AG10803 (cell line): ENCODE measurements around the gene IL1R1.
A peak's percentile ranks its signal among the peaks of the same experiment; 100 is the strongest.

Experiments used
- DNase-seq: peaks from one replicate; pipeline ENCODE4 v3.0.0; 2010; ENCODE audit warnings: low read depth
- H3K4me3 ChIP-seq: 2 replicates; pipeline ENCODE4 v1.5.1; 2011; ENCODE audit warnings: mild to moderate bottlenecking, low read length, control low read depth
- TF ChIP-seq, protein P1 (sequence below): conservative IDR thresholded peaks from 2 replicates; pipeline ENCODE4 v1.5.1; 2011; ENCODE audit warnings: mild to moderate bottlenecking, low read length, control low read depth, inconsistent platforms

IL1R1 gene

GRCh38 chr2:102145934-102146333 lies 3.4 kb downstream of the IL1R1 start:
- no peak for DNase-seq
- TF ChIP-seq, protein P1, sequence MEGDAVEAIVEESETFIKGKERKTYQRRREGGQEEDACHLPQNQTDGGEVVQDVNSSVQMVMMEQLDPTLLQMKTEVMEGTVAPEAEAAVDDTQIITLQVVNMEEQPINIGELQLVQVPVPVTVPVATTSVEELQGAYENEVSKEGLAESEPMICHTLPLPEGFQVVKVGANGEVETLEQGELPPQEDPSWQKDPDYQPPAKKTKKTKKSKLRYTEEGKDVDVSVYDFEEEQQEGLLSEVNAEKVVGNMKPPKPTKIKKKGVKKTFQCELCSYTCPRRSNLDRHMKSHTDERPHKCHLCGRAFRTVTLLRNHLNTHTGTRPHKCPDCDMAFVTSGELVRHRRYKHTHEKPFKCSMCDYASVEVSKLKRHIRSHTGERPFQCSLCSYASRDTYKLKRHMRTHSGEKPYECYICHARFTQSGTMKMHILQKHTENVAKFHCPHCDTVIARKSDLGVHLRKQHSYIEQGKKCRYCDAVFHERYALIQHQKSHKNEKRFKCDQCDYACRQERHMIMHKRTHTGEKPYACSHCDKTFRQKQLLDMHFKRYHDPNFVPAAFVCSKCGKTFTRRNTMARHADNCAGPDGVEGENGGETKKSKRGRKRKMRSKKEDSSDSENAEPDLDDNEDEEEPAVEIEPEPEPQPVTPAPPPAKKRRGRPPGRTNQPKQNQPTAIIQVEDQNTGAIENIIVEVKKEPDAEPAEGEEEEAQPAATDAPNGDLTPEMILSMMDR, result no peak
- no peak overlapping the region for H3K4me3 ChIP-seq

DNA sequence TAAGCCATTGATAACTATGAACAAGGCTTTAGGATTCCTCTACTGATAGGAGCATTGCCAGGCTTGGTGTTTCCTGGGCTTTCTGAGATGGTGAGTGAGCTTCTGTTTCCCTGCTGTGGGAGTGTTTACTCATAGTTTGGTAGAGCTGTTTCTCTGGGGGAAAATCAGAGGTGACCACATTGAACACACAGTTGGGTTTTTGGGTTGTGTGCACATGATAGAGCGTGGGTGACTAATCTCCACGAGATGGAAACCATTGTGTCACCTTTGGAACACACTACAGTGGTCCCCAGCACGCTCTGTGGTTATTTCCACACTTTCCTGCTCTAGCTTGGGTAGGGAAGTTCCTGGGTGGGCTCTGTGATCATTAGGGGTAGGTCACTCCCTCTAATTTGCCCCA lies 5.4 kb downstream of the IL1R1 start:
- H3K4me3 ChIP-seq, result no peak overlapping the region
- TF ChIP-seq, protein P1, result no peak
- peak; percentile 21 for DNase-seq

DNA sequence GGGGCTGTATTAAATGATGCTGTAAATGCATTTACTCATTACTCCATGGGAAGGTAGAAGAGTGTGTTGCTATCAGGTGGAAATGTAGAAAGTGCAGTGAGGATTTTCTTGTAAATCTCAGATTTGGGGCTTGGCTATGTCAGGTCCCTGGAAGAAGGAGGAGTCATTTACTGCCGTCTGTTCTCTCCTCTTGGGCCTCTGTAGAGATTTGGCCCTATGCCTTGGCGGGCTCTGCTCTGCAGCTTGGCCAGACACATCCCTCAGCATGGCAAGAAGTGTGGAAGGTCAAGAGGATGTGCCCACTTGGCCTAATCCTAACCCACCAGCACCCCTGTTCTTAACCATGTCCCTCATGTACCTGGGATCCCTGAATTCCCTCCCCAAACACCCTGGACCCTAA lies 6.7 kb downstream of the IL1R1 start:
- DNase-seq, result no peak
- TF ChIP-seq, protein P1, result no peak
- no peak overlapping the region for H3K4me3 ChIP-seq

DNA sequence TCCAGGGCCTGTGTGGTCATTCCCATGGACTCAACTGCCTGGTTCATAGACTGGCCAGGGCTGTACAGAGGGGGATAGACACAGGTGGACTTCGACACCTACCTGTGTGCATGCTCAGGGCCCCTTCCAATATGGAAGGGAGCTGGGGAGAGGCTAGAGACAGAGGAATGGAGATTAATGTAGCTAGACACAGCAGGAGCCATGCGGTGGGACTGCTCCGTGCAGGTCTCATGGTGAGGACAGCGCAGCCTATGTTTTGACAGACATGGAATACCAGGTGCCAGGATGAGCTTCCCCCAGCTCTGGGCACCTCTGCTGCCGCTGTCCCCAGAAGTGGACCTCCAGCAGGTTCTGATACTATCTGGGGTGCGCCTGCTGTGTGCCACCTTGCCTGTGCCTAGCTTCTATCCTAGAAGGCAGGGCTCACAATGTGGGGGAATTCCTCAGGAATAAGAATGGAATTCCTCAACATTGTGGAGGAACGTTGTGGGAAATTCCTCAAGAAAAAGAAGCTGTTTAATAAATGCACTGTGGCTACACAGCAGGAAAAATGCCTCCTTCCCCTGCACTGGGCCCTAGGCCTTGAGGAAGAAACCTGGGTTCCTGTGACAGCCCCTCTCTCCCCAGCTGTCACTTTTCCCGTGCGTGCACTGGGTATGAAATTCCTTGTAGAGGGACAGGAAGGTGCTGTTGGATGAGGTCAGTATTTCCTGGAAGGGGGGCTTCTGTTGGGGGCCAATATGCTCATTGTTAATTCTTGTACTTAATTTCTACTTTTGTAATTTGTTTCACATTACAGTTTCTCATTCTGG lies 7.3 kb downstream of the IL1R1 start:
- H3K4me3 ChIP-seq, result no peak overlapping the region
- peak; percentile 49 for DNase-seq
- TF ChIP-seq, protein P1, result no peak

GRCh38 chr2:102154364-102154763 lies 11.8 kb downstream of the IL1R1 start:
- H3K4me3 ChIP-seq, result no peak overlapping the region
- TF ChIP-seq, protein P1, result no peak
- no peak for DNase-seq

GRCh38 chr2:102154946-102155702 lies 12.6 kb downstream of the IL1R1 start:
- TF ChIP-seq, protein P1, result no peak
- no peak overlapping the region for H3K4me3 ChIP-seq
- no peak for DNase-seq
